Stimulated activated naive CD8-positive, alpha-beta T cell treated with anti-CD3 and anti-CD28 coated beads, Interleukin-15, Interleukin-2, amounts not matched to agents 100 ng/mL and 50 ng/mL, for 24 hours (primary cell): ENCODE measurements around the gene TUBGCP5.
"Not testable (repeated sequence)": the region's sequence is repeated elsewhere in the genome, so short reads cannot be mapped to it uniquely, and the experiment has no call there.

ENCODE experiments used
- H3K27ac Mint-ChIP-seq: one replicate; pipeline ENCODE4 v1.8.0; 2021; ENCODE audit warnings: mild to moderate bottlenecking, mixed read lengths
- H3K27me3 Mint-ChIP-seq: one replicate; pipeline ENCODE4 v1.8.0; 2021; ENCODE audit warnings: mixed read lengths
- H3K36me3 Mint-ChIP-seq: one replicate; pipeline ENCODE4 v1.8.0; 2021; ENCODE audit warnings: low read depth, mixed read lengths
- H3K4me1 Mint-ChIP-seq: one replicate; pipeline ENCODE4 v1.8.0; 2021; ENCODE audit warnings: low read depth, mixed read lengths
- H3K4me3 Mint-ChIP-seq: one replicate; pipeline ENCODE4 v1.8.0; 2021; ENCODE audit warnings: mild to moderate bottlenecking, mixed read lengths
- H3K9me3 Mint-ChIP-seq: one replicate; pipeline ENCODE4 v1.8.0; 2021; ENCODE audit warnings: mixed read lengths

Gene TUBGCP5

GRCh38 chr15:23013681-23014080 lies 25.7 kb downstream of the TUBGCP5 start:
- no peak overlapping the region for H3K4me3 Mint-ChIP-seq
- peaks cover 60% of the 10 kb centered on the region for H3K36me3 Mint-ChIP-seq
- H3K4me1 Mint-ChIP-seq: no peaks in the 10 kb centered on the region
- no peaks in the 10 kb centered on the region for H3K9me3 Mint-ChIP-seq
- no peak overlapping the region for H3K27ac Mint-ChIP-seq
- no peaks in the 10 kb centered on the region for H3K27me3 Mint-ChIP-seq

- H3K9me3 Mint-ChIP-seq, H3K27ac Mint-ChIP-seq, H3K4me1 Mint-ChIP-seq, H3K4me3 Mint-ChIP-seq, H3K27me3 Mint-ChIP-seq: not testable (repeated sequence)
- peaks cover 61% of the 10 kb centered on the region for H3K36me3 Mint-ChIP-seq
Measured at GRCh38 chr15:23012616-23013015, 26.8 kb downstream of the TUBGCP5 start.

DNA sequence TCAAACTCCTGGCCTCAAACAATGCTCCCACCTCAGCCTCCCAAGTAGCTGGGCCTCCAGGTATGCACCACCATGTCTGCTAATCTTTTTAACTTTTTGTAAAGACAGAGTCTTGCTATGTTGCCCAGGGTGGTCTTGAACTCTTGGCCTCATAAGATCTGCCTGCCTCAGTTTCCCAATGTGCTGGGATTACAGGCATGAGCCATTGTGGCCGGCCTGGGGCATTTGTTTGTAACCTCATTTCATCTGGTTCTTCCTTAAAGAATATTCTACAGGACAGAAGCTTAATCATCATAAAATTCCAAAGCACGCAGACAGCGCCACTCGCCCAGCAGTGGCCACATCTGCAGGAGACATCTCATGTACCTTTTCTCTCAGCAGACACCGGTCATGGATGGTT lies 35.6 kb downstream of the TUBGCP5 start:
- Mint-ChIP-seq H3K9me3 (no peaks in the 10 kb centered on the region), H3K27me3 (no peaks in the 10 kb centered on the region), H3K4me1 (no peaks in the 10 kb centered on the region), H3K4me3 (no peak overlapping the region), H3K27ac (no peak overlapping the region), H3K36me3 (peaks cover 68% of the 10 kb centered on the region)

- H3K9me3 Mint-ChIP-seq: no peaks in the 10 kb centered on the region
- no peak overlapping the region for H3K27ac Mint-ChIP-seq
- no peaks in the 10 kb centered on the region for H3K27me3 Mint-ChIP-seq
- H3K36me3 Mint-ChIP-seq: peaks cover 61% of the 10 kb centered on the region
- no peaks in the 10 kb centered on the region for H3K4me1 Mint-ChIP-seq
- H3K4me3 Mint-ChIP-seq: no peak overlapping the region
Measured at GRCh38 chr15:23002920-23003319, 36.4 kb downstream of the TUBGCP5 start.

DNA sequence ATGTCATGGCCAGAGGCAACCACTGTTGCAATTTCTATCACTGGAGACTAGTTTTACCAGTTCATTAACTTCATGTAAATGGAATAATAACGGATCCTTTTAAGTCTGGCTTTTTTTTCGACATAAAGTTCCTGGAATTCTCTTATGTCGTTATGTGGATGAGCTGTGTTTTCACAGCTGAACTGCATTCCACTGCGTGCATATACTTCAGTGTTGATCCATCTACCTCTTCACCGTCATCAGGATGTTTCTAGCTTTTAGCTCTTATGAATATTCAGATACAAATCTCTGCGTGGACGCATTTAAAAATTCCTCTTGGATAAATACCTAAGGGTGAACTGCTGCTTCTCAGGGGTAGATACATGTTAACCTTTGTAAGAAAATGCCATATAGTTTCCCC lies 43.6 kb downstream of the TUBGCP5 start:
- no peak overlapping the region for H3K4me3 Mint-ChIP-seq
- H3K27me3 Mint-ChIP-seq: no peaks in the 10 kb centered on the region
- no peaks in the 10 kb centered on the region for H3K4me1 Mint-ChIP-seq
- H3K36me3 Mint-ChIP-seq: peaks cover 41% of the 10 kb centered on the region
- H3K27ac Mint-ChIP-seq: no peak overlapping the region
- H3K9me3 Mint-ChIP-seq: no peaks in the 10 kb centered on the region

DNA sequence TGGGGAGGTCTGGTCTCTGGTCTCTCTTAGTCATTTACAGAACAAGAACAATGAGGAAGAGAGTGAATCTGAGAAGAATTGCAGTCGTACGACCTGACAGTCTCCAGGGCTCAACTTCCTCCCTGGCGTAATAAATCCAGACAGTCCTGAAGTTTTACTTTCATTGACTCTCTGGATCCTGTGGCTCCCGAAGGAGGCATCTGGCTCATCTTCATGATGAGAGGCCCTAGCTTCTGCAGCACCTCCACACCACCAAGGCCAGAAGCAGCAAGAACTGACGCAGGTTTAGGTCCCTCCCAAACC lies 47.4 kb downstream of the TUBGCP5 start:
- no peaks in the 10 kb centered on the region for H3K4me1 Mint-ChIP-seq
- no peaks in the 10 kb centered on the region for H3K27me3 Mint-ChIP-seq
- H3K4me3 Mint-ChIP-seq: no peak overlapping the region
- no peak overlapping the region for H3K27ac Mint-ChIP-seq
- H3K36me3 Mint-ChIP-seq: peaks cover 24% of the 10 kb centered on the region
- no peaks in the 10 kb centered on the region for H3K9me3 Mint-ChIP-seq

DNA sequence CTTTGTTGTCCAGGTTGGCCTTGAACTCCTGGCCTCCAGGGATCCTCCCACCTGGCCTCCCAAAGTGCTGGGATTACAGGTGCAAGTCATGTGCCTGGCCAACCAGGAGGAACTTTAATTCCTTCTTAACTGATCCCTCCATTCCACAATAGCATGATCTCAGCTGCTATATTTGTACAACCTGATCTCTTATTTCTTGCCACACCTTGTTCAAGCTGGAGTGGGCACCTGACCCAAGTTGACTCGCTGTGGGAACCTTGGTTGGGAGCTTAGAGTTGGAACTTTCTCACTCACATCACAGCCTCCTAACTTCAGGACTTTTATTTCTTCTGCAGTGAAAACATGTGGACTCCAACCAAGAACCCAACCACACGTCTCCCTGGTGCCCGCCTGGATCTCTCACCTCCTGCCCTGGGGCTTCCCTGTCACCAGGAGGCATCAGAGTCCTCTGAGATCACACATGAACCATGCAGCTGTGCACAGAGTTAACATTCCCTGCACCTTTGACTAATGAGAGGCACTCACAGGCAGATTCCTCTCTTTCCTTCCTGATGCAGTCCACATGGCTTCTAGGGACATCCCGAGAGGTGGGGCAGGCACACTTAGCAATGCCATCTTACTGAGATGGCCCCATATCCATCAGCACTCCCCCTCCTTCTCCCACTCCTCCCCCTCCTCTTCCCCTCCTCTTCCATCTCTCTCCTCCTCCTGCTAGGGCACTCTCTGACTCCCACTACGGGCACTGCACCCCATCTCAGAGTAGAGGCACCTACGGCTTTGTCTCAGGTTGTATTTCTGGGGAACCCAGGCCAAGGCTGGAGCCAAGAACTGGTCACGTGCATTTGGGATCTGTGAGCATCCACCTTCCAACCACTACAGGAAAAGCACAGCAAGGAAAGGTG lies 49.5 kb downstream of the TUBGCP5 start:
- Mint-ChIP-seq H3K27ac (no peak overlapping the region), H3K4me1 (no peaks in the 10 kb centered on the region), H3K9me3 (no peaks in the 10 kb centered on the region), H3K4me3 (no peak overlapping the region), H3K27me3 (no peaks in the 10 kb centered on the region), H3K36me3 (peaks cover 11% of the 10 kb centered on the region)

GRCh38 chr15:22988811-22989210 lies 50.6 kb downstream of the TUBGCP5 start:
- Mint-ChIP-seq H3K4me1 (no peaks in the 10 kb centered on the region), H3K27ac (no peak overlapping the region), H3K9me3 (no peaks in the 10 kb centered on the region), H3K36me3 (peaks cover 5% of the 10 kb centered on the region), H3K27me3 (no peaks in the 10 kb centered on the region), H3K4me3 (no peak overlapping the region)

GRCh38 chr15:22981931-22982330 lies 57.4 kb downstream of the TUBGCP5 start:
- H3K27me3 Mint-ChIP-seq: peaks cover 20% of the 10 kb centered on the region

DNA sequence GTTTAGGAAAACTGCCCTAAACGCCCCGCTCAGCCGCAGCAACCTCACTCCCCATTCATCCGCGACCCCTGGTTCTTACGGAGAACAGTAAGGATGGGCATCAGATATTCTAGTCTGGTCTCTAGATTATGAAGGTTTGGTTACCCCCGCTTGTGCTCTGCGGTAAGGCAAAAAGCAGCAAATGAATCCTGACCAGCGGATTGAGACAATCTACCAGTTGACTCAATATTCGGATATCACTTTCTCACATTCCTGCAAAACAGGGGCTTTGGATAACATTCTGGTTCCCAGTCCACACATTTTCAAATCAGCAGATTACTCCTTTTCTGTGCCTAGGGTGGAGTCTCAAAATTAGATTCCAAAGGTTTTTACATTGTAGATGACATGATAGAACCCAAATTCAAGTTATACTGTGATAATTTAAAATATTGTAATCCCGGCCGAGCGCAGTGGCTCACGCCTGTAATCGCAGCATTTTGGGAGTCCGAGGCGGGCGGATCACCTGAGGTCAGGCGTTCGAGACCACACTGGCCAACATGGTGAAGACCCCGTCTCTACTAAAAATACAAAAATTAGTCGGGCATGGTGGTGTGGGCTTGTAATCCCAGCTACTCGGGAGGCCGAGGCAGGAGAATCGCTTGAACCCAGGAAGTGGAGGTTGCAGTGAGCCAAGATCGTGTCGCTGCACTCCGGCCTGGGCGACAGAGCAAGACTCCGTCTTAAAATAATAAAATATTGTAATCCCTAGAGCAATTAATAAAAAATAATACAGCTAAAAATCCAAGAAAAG lies 58.1 kb downstream of the TUBGCP5 start:
- H3K27ac Mint-ChIP-seq: peak overlapping the region; percentile 36
- H3K27me3 Mint-ChIP-seq: peaks cover 20% of the 10 kb centered on the region
- H3K4me3 Mint-ChIP-seq: peak overlapping the region; percentile 71
- peaks cover 12% of the 10 kb centered on the region for H3K4me1 Mint-ChIP-seq
- H3K36me3 Mint-ChIP-seq: no peaks in the 10 kb centered on the region
- H3K9me3 Mint-ChIP-seq: no peaks in the 10 kb centered on the region

More at GRCh38 chr15:22981931-22982330, 57.4 kb downstream of the TUBGCP5 start:
- H3K36me3 Mint-ChIP-seq, H3K4me3 Mint-ChIP-seq, H3K27ac Mint-ChIP-seq, H3K9me3 Mint-ChIP-seq: not testable (repeated sequence)
- H3K4me1 Mint-ChIP-seq: peaks cover 12% of the 10 kb centered on the region

DNA sequence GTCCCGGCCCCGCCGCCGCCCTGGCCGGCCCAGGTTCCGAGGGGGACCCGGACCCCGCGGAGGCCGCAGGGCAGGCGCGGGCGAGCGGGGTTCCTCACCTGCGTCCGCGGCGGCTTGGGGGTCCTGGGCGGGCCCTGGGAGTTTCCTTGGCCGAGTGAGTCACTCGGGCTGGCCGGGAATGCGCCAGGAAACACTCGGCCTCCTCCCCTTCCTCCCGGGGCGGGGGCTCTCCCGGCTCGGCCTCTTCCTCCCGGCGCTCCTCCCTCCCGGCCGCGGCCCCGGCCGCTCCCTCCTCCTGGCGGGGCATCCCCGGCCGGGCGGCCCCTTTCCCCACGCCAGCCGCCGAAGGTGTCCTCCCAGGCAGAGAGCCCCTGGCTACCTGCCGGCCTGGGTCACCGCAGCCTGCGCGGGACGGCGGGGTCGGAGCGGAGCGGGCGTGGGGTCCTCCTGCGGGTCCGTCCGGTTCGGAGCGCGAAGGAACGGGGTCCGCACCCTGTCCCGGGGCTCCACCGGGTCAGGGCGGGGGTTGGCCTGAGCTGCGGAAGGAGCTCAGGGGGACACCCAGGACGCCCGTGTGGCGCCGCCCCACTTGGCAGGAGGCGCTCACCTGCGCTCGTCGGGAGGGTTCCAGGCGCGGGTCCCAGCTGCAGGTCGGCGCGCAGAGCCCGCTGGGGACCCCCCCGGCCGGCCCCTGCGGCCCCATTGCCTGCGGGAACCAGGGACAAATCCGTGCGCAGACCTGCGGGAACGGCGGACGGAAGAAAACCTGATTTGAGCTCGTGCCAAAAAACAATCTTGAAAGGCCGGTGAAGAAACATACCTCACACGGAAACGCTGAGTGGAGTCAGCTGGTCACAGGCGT lies 58.9 kb downstream of the TUBGCP5 start, which contains the start of gene CYFIP1:
CYFIP1 (minus strand) TSS at position 180 of the 862 bp plus-strand sequence. CDS start 33,083 bp downstream, outside the sequence.
- H3K27me3 Mint-ChIP-seq: peaks cover 20% of the 10 kb centered on the region
- H3K27ac Mint-ChIP-seq: peak within 1 kb of the TSS; percentile 78
- no peaks in the 10 kb centered on the region for H3K9me3 Mint-ChIP-seq
- H3K36me3 Mint-ChIP-seq: no peaks in the 10 kb centered on the region
- H3K4me3 Mint-ChIP-seq: peak within 1 kb of the TSS; percentile 96
- H3K4me1 Mint-ChIP-seq: peaks cover 12% of the 10 kb centered on the region

DNA sequence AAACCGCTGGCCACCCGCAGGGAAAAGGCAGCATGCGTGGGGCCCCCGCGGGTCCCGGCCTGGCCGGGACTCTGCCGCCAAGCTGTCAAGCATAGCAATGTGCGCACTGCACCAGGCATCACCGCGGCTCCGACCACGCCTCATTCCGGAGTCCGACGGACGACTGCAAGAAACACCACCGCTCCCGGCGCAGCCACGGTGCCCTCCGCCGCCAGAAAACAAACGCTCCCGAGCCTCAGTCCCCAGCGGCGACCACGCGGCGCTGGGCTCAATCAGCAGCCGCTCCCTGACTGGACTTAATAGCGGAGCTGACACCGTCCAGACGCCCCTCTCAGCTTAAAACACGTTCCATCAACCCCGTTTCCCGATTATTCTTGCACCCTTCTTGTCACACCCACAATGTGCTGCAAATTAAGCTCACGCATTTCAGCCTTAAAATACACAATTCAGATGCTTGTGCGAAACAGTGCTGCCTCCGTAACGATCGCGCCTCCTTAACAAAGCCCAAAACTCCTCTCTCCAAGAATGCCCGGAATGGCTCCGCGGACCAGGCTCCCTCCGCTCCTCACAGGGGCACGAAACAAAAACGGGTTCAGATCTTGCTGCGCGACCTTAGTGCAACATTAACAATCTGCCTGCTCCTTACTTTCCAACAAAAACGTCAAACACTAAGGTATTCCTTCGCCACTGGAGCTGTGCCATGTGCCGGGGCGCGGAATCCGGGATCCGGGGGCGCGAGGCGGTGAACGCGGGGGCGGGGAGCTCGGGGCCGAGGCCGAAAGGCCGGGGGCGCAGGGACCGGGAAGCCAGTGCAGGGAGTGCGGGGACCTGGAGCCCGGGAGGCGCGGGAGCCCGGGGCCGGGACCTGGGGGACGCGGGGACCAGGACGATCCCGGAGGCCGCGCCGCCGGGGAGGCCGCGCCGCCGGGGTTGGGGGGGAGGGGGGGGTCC lies 59.9 kb downstream of the TUBGCP5 start:
- Mint-ChIP-seq H3K4me1 (peaks cover 12% of the 10 kb centered on the region), H3K27ac (peak overlapping the region; percentile 78), H3K9me3 (no peaks in the 10 kb centered on the region), H3K4me3 (peak overlapping the region; percentile 96), H3K27me3 (peaks cover 20% of the 10 kb centered on the region), H3K36me3 (no peaks in the 10 kb centered on the region)

DNA sequence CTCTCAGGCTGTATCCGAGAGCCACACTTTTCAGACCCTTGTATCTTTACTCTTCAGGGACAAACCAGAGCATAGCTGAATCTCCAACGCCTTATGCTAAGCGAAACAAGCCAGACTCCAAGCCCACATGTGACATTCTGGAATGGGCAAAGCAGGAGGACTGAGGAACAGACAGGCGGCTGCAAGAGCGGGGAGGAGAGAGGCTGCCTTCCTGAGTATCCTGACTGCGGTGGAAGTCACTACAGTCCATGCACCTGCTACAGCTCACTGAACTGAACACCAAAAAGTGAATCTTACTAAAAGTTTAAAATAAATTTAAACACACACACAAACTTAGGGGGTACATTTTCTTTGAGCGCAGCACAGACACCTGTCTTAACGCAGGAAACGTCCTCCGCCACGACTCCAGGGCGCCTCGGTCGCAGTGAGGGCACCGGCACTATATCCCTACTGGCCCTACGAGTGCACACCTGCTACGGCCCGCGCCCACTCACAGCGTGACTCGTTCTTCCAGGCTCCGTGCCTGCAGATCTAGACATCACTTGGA lies 60.6 kb downstream of the TUBGCP5 start:
- peaks cover 12% of the 10 kb centered on the region for H3K4me1 Mint-ChIP-seq
- no peaks in the 10 kb centered on the region for H3K36me3 Mint-ChIP-seq
- H3K27me3 Mint-ChIP-seq: peaks cover 20% of the 10 kb centered on the region
- H3K4me3 Mint-ChIP-seq: peak overlapping the region; percentile 96
- H3K27ac Mint-ChIP-seq: no peak overlapping the region
- no peaks in the 10 kb centered on the region for H3K9me3 Mint-ChIP-seq
